ENCODE measurements around the gene ERVK3-1.
"Not testable (repeated sequence)": the region's sequence is repeated elsewhere in the genome, so short reads cannot be mapped to it uniquely, and the experiment has no call there.

ERVK3-1 gene

DNA sequence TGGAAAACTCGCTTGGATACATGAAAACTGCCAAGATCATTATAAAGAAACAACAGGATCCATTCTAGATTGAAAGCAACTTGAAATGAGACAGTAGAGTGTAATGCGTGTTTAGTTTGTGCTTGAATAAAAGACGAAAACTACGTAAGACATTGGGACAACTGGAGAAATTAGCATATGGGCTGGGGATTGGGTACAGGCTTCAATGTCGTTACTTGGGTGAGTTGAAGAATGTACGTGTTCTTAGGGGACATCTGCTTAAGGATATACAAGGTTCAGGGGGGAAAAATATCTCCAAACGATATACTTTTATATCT is 471 bp upstream of the ERVK3-1 start:
- DNase-seq (ENCODE audit: low read depth in 3 of 3): no peak

DNA sequence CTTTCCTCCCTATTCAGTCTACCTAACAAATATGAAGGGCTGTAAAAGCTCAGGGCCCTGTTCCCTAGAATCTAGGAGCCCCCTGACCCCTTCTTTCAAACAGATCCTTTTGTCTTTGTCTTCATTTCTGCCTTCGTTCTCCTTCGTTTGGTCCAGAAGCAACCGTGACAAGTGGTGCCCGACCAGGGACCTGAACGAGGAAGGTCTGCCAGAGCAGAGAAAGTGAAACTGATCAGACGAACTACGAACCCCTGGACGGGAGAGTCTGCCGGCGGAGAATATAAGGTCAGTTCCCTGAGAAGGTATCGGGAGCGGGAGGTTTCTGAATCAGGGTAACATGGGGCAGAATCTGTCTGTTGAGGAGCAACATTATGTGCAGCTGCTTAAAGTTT is 751 bp downstream of the ERVK3-1 start:
- DNase-seq (ENCODE audit: low read depth in 3 of 3): no peak

DNA sequence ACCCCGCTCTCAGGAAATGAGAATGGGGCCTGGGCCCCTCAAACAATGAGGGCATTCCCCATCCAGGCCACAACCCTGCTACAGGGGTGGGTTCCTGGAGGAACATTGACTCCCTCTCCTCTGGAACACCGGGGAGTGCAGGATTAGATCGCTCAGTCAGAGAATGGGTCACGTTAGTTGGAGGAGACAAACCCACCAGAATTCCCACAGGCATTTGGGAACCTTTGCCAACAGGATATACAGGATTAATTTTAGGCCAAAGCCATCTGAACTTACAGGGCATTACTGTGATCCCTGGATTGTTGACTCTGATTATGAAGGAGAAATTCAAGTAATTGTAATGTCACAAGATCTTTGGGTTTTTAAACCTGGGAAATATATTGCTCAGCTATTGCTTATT is 2.6 kb downstream of the ERVK3-1 start:
- no peak for DNase-seq (ENCODE audit: low read depth in 3 of 3)

DNA sequence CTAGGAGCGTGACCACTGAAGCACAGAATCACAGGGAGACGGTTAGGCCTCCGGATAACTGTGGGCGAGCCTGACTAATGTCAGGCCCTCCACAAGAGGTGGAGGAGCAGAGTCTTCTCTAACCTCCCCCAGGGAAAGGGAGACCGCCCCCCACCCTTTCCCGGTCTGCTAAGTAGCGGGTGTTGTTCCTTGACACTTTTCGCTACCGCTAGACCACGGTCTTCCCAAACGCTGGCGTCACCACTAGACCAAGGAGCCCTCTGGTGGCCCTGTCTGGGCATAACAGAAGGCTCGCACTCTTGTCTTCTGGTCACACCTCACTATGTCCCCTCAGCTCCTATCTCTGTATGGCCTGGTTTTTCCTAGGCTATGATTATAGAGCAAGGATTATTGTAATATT is 5.5 kb downstream of the ERVK3-1 start:
- DNase-seq (ENCODE audit: low read depth in 3 of 3): not testable (repeated sequence)

DNA sequence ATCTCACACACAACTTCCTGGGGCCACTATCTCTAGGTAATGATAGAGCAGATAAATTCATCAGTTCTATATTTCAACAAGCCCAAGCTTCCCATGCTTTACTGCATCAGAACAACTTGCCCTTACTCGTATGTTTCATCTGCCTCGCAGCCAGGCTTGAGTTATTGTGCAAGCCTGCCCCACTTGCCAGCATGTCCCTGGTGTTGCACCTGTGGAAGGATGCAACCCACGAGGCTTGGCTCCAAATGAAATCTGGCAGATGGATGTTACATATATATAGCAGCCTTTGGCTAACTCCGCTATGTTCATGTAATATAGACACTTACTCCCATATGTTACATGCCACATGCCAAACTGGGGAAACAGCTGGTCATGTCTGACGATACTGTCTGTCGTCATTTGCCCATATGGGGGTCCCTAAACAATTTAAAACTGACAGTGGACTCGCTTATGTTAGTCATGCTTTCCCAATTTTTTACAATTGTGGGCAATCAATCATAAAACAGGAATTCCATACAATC is 6.2 kb downstream of the ERVK3-1 start:
- no peak for DNase-seq (ENCODE audit: low read depth in 3 of 3)

DNA sequence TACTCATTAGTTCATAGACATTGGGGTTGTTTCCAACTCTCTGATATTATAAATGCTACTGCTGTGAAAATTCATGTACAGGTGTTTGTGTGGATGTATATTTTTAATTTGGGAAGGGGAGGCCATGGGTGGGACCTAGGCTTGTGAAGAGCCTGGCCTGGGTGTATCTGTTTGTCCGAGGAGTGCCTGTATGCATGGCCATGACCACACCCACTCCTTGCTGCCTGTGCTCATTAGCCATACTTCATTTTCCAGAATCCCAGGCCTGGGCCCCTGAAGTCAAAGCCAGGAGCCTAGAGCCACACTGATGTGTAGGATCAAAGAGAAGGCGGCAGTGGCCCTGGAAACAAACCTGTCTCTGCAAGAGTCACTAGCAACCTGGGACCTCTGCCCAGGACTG is 10.4 kb downstream of the ERVK3-1 start:
- no peak for DNase-seq (ENCODE audit: low read depth in 3 of 3)

DNA sequence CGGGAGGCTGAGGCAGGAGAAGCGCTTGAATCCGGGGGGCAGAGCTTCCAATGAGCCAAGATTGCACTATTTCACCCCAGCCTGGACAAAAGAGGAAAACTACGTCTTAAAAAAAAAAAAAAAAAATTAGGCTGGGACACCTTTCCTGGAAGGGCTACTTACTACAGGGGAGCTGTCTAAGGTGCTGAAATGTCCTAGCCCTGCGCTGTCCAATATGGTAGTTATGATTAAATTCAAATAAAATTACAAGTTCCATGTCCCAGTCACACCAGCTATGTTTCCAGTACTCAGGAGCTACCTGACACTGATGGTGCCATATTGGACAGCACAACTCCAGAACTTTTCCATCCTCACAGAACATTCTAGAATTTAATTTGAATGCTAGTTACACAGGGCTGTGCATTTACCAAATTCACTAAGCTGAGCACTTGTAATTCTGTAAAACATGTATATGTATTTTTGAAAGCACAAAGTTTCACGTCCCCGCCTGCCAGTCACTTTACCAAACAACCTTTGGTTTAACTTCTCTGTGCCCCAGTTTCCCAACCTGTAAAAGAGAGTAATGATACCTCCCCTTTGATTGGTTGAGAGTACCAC is 12.4 kb downstream of the ERVK3-1 start:
- no peak for DNase-seq (ENCODE audit: low read depth in 3 of 3)

DNA sequence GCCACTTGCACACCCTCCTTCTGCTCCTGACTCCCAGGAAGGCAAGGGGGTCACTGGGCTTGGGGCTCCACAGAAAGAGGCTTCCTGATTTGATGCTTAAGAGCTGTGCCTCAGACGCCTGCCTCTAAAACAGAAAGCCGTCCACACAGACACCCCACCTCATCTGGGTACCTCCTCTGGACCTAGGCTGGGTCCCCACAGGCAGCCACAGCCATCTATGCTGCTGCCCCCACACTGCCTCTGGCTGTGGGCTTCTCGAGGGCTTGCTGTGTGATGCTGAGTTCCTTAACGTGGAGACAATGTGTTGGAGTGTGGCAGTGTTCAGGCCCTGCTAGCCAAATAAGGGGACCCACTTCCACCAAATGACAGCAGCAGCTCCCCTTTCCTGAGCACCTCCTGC is 13.1 kb downstream of the ERVK3-1 start:
- DNase-seq (ENCODE audit: low read depth in 3 of 3): no peak

DNA sequence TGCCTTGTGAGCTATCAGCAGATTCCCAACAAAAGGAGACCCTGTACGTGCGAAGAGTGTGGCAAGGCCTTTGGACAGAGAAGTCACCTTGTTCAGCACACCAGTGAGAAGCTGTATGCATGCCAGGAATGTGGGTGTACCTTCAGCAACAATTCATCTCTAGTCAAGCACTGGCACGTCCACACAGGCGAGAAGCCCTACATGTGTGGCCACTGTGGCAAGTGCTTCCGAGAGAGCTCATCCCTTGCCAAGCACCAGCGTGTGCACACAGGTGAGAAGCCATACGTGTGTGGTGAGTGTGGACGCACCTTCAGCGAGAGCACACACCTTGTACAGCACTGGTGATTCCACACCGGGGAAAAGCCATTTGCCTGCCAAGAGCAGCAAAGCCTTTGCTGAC is 14.1 kb downstream of the ERVK3-1 start:
- no peak for DNase-seq (ENCODE audit: low read depth in 3 of 3)

DNA sequence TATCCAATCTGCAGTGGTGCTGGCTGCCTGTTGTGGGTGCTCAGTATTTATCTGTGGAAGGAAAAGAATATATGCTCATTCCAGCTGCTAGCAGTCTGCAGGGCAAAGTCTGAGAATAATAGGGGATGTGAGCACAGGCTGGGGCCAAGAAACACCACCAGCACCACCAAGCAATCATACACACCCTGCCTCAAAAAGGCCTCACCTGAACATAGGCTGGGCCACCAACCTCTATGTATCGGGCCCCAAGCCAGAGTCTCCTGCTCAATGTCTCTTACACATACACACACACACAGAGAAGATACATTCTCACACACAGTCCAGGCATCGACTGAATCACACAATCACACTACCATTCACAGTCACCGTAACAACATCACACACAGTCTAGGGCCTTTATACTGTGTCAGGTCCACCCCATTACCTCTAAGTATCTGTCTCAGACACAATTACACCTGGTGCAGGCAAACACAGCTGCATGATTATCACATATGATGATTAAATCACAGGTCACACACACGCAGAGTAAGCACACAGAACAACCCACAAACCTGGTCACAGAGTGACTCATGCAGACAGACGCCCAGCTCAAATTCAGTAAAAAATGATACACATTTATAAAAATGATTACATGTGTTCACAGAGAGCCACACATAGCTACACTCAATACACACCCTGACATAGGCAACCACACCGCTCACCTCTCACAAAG is 20.3 kb downstream of the ERVK3-1 start:
- DNase-seq (ENCODE audit: low read depth in 3 of 3): no peak

DNA sequence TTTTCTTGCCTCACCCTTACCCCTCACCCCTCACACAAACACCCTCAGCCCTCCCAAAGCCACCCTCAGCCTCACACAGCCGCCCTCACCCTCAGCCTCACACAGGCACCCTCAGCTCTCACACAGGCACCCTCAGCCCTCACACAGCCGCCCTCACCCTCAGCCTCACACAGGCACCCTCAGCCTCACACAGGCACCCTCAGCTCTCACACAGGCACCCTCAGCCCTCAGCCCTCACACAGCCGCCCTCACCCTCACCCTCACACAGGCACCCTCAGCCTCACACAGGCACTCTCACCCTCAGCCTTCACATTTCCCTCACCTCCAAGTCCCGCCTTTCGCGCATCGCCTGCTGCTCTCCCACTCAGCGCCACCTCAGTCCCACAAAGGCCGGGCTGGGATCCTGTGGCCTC is 21.3 kb downstream of the ERVK3-1 start:
- no peak for DNase-seq (ENCODE audit: low read depth in 3 of 3)

DNA sequence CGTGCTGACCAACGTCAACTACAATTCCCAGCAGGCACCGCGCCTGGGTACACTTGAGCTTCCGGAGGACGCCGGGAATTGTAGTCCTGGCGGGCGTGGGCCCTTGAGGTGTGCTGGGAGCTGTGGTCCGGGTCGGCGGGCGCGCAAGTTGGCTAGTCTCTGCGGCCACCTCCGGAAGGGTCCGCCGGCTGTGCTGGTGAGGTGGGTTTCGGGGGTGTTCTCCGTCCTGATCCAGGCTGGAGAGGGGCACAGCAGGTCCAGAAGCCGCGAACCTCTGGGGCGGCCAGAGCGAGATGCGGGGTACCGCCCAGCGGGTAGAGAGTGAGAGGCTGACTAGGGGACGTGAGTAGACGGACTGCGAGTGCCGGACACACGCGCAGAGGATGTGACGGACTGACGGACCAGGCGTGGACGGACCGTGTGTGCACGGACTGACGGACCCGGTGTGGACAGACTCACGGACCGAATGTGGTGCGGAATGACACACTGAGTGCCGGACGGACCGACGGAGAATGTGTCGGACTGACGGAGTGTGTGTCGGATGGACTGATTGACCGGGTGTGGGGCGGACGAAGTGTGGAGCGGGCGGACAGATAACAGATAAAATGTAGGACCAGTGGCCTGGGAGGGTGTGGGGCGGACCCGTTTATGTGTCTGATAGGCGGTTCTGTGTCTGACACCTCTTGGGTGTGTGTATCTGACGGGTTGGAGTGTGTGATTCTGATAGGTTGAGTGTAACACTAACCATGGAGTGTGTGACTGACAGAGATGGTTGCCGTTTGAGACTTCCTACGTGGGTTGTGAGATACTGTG is 21.9 kb downstream of the ERVK3-1 start, which contains the start of gene ZSCAN22:
Gene ZSCAN22, plus strand, starts transcription at position 81 of the 813 bp plus-strand sequence. CDS start 7,809 bp downstream, outside the sequence.
- DNase-seq (ENCODE audit: low read depth in 3 of 3): peak; percentile 85 to 90 (median 88)

DNA sequence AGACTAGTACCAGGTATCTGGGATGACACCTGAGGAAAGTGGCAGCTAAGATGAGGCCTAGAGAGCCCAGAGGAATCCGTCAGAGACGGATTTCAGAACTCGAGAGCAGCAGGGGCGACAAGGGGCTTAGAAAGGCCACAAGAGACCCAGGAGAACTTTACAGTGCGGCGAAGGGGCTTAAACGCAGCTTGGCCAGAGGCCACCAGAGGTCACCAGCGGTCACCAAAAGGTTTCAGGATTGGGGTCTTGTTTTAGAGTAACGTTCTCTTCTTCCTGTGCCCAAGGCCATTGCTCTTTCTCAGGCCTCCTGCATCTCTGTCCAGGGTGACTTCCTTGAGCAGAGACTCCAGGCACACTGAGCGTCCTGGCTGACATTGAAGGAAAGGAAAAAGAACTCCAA is 23.8 kb downstream of the ERVK3-1 start:
- DNase-seq (ENCODE audit: low read depth in 3 of 3): no peak

DNA sequence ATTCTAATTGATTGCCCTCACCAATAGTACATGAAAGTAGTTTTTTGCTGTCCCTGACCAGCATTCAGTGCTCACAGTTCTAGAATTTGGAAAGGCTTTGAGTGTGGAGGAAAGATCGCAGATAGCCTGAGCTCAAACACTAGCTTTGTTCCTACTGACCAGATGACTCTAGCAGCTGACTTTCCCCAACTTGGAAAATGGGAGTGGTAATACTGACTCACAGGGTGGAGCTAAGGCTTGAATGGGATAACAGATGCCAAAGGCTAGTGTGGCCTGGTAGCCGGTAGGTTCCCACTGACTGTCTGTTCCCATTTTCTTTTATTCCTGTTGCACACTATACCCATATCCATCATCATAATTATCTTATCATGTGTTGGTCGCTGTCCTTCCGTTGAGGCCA is 25.3 kb downstream of the ERVK3-1 start:
- no peak for DNase-seq (ENCODE audit: low read depth in 3 of 3)

DNA sequence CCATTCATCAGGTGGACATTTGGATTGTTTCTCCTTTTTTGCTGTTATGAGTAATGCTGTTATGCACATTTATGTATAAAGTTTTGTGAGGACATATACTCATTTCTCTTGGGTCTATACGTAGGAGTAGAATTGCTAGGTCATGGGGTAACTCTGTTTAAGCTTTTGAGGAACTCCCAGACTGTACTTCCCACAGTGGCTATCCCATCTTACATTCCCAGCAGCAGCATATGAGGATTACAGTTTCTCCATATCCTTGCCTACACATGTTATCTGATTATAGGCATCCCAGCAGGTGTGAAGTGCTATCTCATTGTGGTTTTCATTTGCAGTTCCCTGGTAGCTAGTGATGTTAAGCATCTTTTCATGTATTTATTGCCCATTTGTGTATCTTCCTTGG is 27.5 kb downstream of the ERVK3-1 start:
- no peak for DNase-seq (ENCODE audit: low read depth in 3 of 3)

DNA sequence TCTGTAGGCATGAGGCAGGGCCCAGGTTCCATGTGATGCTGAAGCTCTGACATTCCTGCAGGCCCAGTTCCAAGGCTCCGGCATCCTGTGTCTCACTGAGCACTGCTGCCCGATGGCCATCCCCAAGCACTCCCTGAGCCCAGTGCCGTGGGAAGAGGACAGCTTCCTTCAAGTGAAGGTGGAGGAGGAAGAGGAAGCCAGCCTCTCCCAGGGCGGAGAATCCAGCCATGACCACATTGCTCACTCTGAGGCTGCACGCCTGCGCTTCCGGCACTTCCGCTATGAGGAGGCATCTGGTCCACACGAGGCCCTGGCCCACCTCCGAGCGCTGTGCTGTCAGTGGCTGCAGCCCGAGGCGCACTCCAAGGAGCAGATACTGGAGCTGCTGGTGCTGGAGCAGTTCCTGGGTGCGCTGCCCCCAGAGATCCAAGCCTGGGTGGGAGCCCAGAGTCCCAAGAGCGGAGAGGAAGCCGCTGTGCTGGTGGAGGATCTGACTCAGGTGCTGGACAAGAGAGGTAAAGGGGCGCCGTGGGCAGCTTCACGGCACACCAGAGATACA is 29.6 kb downstream of the ERVK3-1 start:
- no peak for DNase-seq (ENCODE audit: low read depth in 3 of 3)

DNA sequence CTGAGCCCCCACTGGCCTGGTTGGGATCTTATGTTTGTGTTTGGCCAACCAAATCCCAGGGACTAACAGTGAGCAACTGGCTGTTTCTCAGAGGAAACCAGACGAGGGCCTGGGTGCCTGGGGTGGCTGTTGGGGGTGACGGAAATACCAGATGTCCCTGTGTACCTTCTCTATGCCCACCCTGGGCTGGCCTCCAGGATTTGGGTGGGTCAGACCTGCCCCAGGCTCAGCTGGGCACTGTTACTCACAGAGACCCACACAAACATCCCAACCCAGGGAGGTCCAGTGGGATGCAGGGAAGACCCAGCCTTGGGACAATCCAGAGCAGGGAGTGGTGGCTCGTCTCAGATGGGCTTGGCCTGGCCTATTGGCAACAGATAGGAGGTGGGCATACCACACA is 30.5 kb downstream of the ERVK3-1 start:
- no peak for DNase-seq (ENCODE audit: low read depth in 3 of 3)

DNA sequence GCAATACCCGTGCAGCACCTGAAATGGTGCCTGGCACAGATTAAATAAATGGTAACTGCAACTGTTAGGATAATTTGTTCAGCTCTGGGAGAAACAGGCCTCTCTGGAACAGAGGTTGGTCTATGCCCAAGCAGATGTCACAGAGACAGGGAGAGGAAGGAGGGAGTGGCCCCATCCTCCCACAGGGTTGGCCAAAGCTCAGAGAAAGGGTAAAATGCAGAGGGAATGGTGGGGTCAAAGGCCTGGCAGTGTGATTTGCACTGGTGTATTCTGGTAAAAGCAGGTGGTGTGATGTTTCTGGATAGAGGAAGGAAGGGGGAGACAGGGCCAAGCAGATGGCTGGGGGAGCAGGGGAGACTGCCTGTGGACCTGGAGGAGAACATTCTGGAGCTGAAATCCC is 31.0 kb downstream of the ERVK3-1 start:
- DNase-seq (ENCODE audit: low read depth in 3 of 3): no peak

DNA sequence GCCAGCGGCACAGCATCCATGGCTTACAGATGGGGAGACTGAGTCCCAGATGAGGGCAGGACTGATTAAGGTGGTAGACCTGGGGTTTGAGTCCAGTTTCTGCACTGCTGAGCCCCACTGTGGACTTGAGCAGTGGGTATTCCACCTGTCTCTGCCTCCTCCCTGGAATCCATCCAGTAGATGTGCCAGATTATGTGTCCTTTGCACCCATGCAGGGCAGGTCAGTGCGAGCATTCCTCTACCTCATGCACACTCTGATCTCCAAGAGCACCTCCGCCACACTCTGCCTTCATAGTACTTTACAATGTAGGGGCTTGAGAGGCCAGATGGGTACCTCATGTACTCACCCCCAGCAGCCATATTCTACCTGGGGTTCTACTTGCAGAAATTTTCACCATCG is 31.6 kb downstream of the ERVK3-1 start:
- no peak for DNase-seq (ENCODE audit: low read depth in 3 of 3)

DNA sequence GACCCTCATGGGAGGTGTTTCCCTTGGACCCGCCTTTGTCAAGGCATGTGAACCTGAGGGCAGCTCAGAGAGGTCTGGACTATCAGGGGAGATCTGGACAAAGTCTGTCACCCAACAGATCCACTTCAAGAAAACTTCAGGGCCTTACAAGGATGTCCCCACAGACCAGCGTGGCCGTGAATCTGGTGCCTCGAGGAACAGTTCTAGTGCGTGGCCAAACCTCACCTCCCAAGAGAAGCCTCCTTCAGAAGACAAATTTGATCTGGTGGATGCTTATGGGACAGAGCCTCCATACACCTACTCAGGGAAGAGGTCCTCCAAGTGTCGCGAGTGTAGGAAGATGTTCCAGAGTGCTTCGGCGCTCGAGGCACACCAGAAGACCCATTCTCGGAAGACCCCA is 33.2 kb downstream of the ERVK3-1 start:
- no peak for DNase-seq (ENCODE audit: low read depth in 3 of 3)

DNA sequence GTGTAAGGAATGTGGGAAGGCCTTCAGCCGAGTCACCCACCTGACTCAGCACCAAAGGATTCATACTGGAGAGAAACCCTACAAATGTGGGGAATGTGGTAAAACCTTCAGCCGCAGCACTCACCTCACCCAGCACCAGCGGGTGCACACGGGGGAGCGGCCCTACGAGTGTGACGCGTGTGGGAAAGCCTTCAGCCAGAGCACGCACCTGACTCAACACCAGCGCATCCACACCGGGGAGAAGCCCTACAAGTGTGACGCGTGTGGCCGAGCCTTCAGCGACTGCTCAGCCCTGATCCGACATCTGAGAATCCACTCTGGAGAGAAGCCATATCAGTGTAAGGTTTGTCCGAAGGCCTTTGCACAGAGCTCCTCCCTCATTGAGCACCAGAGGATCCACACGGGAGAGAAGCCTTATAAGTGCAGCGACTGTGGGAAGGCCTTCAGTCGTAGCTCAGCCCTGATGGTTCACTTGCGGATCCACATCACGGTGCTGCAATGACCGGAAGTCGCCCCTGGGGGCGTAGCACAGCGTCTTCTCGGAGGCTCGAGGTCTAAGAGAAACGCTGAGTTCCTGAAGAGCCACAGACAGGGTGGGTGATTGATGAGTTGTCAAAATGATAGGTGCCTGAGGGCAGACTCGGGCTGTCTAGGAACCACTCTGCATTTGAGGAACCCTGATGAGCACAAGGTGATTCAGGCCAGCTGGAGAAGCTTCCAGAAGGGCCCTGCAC is 33.8 kb downstream of the ERVK3-1 start:
- DNase-seq (ENCODE audit: low read depth in 3 of 3): no peak

DNA sequence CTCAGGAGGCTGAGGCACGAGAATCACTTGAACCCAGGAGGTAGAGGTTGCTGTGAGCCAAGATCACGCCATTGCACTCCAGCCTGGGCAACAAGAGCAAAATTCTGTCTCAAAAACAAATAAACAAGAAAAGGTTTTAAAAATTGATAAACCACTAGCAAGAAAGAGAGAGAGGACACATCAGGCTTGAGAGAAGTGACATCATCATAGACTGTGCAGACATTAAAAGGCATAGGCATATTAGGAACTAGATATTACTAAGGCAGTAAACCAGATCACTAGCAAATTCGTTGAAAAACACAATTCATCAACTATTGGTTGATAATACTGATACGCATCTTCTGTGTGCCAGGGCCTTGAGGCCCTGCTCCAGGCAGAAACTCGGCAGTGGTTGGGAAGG is 40.4 kb downstream of the ERVK3-1 start:
- no peak for DNase-seq (ENCODE audit: low read depth in 3 of 3)
